Upper lobe of right lung (tissue), 1 donor: Measurements from ENCODE around the gene KIRREL2. TPM values are rescaled to one million over a fixed set of nuclear protein-coding genes. Genes with fewer than 3 reads are reported as not detected.
"Not testable (repeated sequence)": the region's sequence is repeated elsewhere in the genome, so short reads cannot be mapped to it uniquely, and the experiment has no call there.

ENCODE experiments used
- ATAC-seq: fragments of 200-7000 bp; cut with Tn5 transposase; one replicate; pipeline ENCODE4 v1.9.1; 2020; ENCODE audit warnings: mild to moderate bottlenecking, moderate library complexity
- DNase-seq: peaks from one replicate; pipeline ENCODE4 v3.0.0-alpha.2; 2020
- H3K27ac ChIP-seq: fragments of 200-600 bp; one replicate; pipeline ENCODE4 v1.8.0; 2022
- H3K27me3 ChIP-seq: fragments of 200-600 bp; one replicate; pipeline ENCODE4 v1.8.0; 2022; ENCODE audit warnings: mild to moderate bottlenecking
- H3K36me3 ChIP-seq: fragments of 200-600 bp; one replicate; pipeline ENCODE4 v1.8.0; 2022
- H3K4me1 ChIP-seq: fragments of 200-600 bp; one replicate; pipeline ENCODE4 v1.8.0; 2022
- H3K4me3 ChIP-seq: fragments of 200-600 bp; one replicate; pipeline ENCODE4 v1.8.0; 2022; ENCODE audit warnings: mild to moderate bottlenecking
- H3K9me3 ChIP-seq: fragments of 200-600 bp; one replicate; pipeline ENCODE4 v1.8.0; 2022
- intact Hi-C: fragments of 100-400 bp; cut with DNase I; formaldehyde crosslinking; loops from one replicate; pipeline ENCODE4 v1.11.0; 2022
- total RNA-seq: library from RNA; stranded (reverse); fragmentation: NEBNext Ultra II Directional; extraction: Animal tissue kit (Norgen Biotek cat#: 25700); gene quantifications from one replicate; pipeline ENCODE4 v1.2.1, GENCODE V29; 2021
- TF ChIP-seq, protein P1 (sequence below): fragments of 200-600 bp; IDR thresholded peaks from one replicate; pipeline ENCODE4 v1.8.0; 2022; ENCODE audit warnings: antibody characterized with exemption
- donor health status: DM: no; HTN: yes; CAD: no; lungs with severe emphysema.

KIRREL2 gene
- total RNA-seq, 1 donor from 2014 or later, result not detected

GRCh38 chr19:35890113-35890650 lies 33.5 kb downstream of the KIRREL2 start:
- H3K4me3 ChIP-seq, result no peak overlapping the region
- H3K27ac ChIP-seq, result no peak overlapping the region
- no peaks in the 10 kb centered on the region for H3K27me3 ChIP-seq
- H3K36me3 ChIP-seq, result peaks cover 77% of the 10 kb centered on the region
- no peaks in the 10 kb centered on the region for H3K4me1 ChIP-seq
- DNase-seq (no peak), ATAC-seq (no peak)
- intact Hi-C loops, result no loop called here
- no peaks in the 10 kb centered on the region for H3K9me3 ChIP-seq
- TF ChIP-seq, protein P1, sequence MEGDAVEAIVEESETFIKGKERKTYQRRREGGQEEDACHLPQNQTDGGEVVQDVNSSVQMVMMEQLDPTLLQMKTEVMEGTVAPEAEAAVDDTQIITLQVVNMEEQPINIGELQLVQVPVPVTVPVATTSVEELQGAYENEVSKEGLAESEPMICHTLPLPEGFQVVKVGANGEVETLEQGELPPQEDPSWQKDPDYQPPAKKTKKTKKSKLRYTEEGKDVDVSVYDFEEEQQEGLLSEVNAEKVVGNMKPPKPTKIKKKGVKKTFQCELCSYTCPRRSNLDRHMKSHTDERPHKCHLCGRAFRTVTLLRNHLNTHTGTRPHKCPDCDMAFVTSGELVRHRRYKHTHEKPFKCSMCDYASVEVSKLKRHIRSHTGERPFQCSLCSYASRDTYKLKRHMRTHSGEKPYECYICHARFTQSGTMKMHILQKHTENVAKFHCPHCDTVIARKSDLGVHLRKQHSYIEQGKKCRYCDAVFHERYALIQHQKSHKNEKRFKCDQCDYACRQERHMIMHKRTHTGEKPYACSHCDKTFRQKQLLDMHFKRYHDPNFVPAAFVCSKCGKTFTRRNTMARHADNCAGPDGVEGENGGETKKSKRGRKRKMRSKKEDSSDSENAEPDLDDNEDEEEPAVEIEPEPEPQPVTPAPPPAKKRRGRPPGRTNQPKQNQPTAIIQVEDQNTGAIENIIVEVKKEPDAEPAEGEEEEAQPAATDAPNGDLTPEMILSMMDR, result no peak

- H3K4me1 ChIP-seq, H3K9me3 ChIP-seq, ATAC-seq, DNase-seq, H3K4me3 ChIP-seq, H3K27ac ChIP-seq, intact Hi-C loops, H3K27me3 ChIP-seq: not testable (repeated sequence)
- peaks cover 93% of the 10 kb centered on the region for H3K36me3 ChIP-seq
These were observed 35.1 kb downstream of the KIRREL2 start for GRCh38 chr19:35891819-35892218.

- H3K9me3 ChIP-seq, result no peaks in the 10 kb centered on the region
- intact Hi-C loops, result no loop called here
- DNase-seq, result no peak
- no peaks in the 10 kb centered on the region for H3K27me3 ChIP-seq
- TF ChIP-seq, protein P1, result no peak
- ATAC-seq, result no peak
- no peak overlapping the region for H3K27ac ChIP-seq
- peaks cover 10% of the 10 kb centered on the region for H3K4me1 ChIP-seq
- peaks cover 82% of the 10 kb centered on the region for H3K36me3 ChIP-seq
- no peak overlapping the region for H3K4me3 ChIP-seq
These were observed 37.6 kb downstream of the KIRREL2 start for GRCh38 chr19:35894342-35894741.

DNA sequence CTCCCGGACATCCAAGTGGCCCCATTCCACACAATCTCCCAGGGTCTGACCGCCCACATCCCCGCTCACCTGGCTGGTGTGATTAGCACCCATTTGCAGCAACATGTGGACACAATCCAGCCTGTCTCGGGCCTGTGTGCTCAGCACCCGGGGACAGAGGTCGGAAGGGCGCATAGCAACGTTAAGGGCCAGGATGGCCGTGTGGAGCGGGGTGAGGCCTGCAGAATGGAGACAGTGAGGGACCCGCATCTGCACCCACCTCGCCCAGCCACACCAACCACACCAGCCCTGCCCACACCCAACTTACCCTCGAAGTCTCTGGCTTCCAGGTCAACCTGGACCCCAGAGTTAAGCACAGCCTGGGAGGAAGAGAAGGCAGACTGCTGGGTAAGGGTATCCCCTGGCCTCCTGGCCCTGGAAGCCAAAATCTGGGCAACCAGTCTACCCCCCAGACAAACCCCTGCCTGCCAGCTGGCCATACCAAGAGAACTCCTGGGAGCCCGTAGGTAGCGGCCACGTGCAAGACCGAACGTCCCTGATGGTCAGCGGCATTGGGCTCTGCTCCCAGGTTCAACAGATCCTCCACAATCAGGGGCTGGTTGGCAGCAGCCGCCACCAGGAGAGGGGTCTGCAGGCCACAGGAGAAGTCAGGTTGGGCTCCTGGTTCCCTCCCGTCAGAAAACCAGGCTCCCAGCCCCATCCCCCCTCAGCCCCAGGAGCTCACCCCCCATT lies 39.4 kb downstream of the KIRREL2 start:
- Histone ChIP-seq H3K9me3 (no peaks in the 10 kb centered on the region), H3K27me3 (no peaks in the 10 kb centered on the region), H3K36me3 (peaks cover 65% of the 10 kb centered on the region), H3K27ac (no peak overlapping the region), H3K4me1 (peaks cover 13% of the 10 kb centered on the region), H3K4me3 (no peak overlapping the region)
- DNase-seq (no peak), ATAC-seq (no peak)
- intact Hi-C loops, result no loop called here
- TF ChIP-seq, protein P1, result no peak

DNA sequence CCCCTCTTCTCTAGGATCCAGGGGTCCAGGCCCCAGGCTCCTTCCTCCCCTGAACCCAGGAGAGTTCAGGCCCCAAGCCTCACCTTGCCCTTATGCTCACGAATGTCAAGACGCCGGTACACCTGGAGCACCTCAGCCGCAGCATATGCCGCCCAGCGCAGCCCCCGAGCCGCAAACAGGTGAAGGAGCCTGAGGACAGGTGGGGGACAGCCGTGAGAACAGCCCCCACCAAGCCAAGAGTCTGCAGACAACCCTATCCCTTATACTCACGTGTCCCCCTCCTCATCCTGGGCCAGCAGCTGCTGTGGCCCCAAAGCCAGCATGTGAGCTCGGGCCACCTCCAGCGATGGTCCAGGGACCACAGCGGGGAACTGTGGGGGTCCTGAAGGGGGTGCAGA lies 39.9 kb downstream of the KIRREL2 start:
- no peaks in the 10 kb centered on the region for H3K27me3 ChIP-seq
- H3K4me3 ChIP-seq, result no peak overlapping the region
- H3K27ac ChIP-seq, result no peak overlapping the region
- peaks cover 19% of the 10 kb centered on the region for H3K4me1 ChIP-seq
- ATAC-seq, result no peak
- TF ChIP-seq, protein P1, result no peak
- no peaks in the 10 kb centered on the region for H3K9me3 ChIP-seq
- intact Hi-C loops, result no loop called here
- H3K36me3 ChIP-seq, result peaks cover 59% of the 10 kb centered on the region
- no peak for DNase-seq

GRCh38 chr19:35897706-35898451 lies 41.2 kb downstream of the KIRREL2 start:
- no peaks in the 10 kb centered on the region for H3K9me3 ChIP-seq
- DNase-seq (no peak), ATAC-seq (no peak)
- H3K4me1 ChIP-seq, result peaks cover 20% of the 10 kb centered on the region
- TF ChIP-seq, protein P1, result no peak
- H3K4me3 ChIP-seq, result peak overlapping the region; percentile 84
- H3K27ac ChIP-seq, result peak overlapping the region; percentile 86
- H3K27me3 ChIP-seq, result no peaks in the 10 kb centered on the region
- intact Hi-C loops, result no loop called here
- peaks cover 47% of the 10 kb centered on the region for H3K36me3 ChIP-seq
